ENCODE results near the gene CRACR2A. TPM values are rescaled to one million over a fixed set of nuclear protein-coding genes. Genes with fewer than 3 reads are reported as not detected.

CRACR2A gene
- total RNA-seq, 2 donors from 2014 or later, result 1.1 to 4.7 TPM

GRCh38 chr12:3667485-3667884, 85.4 kb downstream of the CRACR2A start:
- Mint-ChIP-seq H3K4me3 (no peak overlapping the region), H3K9me3 (no peaks in the 10 kb centered on the region), H3K36me3 (ENCODE audit: low read depth) (no peaks in the 10 kb centered on the region), H3K4me1 (peaks cover 8% of the 10 kb centered on the region), H3K27me3 (ENCODE audit: insufficient read depth) (no peaks in the 10 kb centered on the region), H3K27ac (no peak overlapping the region)
- TF ChIP-seq CTCF (conservative IDR thresholded peaks at IDR 0.05), result peak; percentile 79
- Histone ChIP-seq H3K27me3 (ENCODE audit: control insufficient read depth, insufficient read depth, low read length, poor library complexity, severe bottlenecking) (no peaks in the 10 kb centered on the region), H3K9me3 (ENCODE audit: control insufficient read depth, low read length) (no peaks in the 10 kb centered on the region), H3K4me1 (ENCODE audit: control insufficient read depth, insufficient read depth, low read length) (no peaks in the 10 kb centered on the region), H3K27ac (ENCODE audit: low read depth, low read length) (no peak overlapping the region), H3K9ac (ENCODE audit: extremely low read depth, low read length, poor library complexity, severe bottlenecking) (no peak overlapping the region), H3K36me3 (ENCODE audit: control insufficient read depth, insufficient read depth, low read length) (no peaks in the 10 kb centered on the region), H3K4me3 (ENCODE audit: low read length) (no peak overlapping the region)
- DNase-seq, result no peak
- WGBS, 2 experiments (ENCODE audit: insufficient coverage in 1 of 2, insufficient read length in 1 of 2), result 83% methylated on average over 4 of the region's 4 CpGs; no CpG with 5 or more reads in 1 of the 2 experiments

- no peak overlapping the region for H3K9ac ChIP-seq (ENCODE audit: extremely low read depth, low read length, poor library complexity, severe bottlenecking)
- no peaks in the 10 kb centered on the region for H3K36me3 ChIP-seq (ENCODE audit: control insufficient read depth, insufficient read depth, low read length)
- Mint-ChIP-seq H3K9me3 (no peaks in the 10 kb centered on the region), H3K4me1 (peaks cover 11% of the 10 kb centered on the region), H3K36me3 (ENCODE audit: low read depth) (no peaks in the 10 kb centered on the region), H3K27ac (no peak overlapping the region), H3K4me3 (no peak overlapping the region), H3K27me3 (ENCODE audit: insufficient read depth) (no peaks in the 10 kb centered on the region)
- H3K9me3 ChIP-seq (ENCODE audit: control insufficient read depth, low read length), result no peaks in the 10 kb centered on the region
- H3K27ac ChIP-seq (ENCODE audit: low read depth, low read length), result no peak overlapping the region
- H3K4me1 ChIP-seq (ENCODE audit: control insufficient read depth, insufficient read depth, low read length), result no peaks in the 10 kb centered on the region
- no peak for DNase-seq
- WGBS, 2 experiments (ENCODE audit: insufficient coverage in 1 of 2, insufficient read length in 1 of 2), result 92 to 94% methylated on average over 7 of the region's 7 CpGs
- no peak for TF ChIP-seq CTCF (conservative IDR thresholded peaks at IDR 0.05)
- H3K4me3 ChIP-seq (ENCODE audit: low read length), result no peak overlapping the region
- H3K27me3 ChIP-seq (ENCODE audit: control insufficient read depth, insufficient read depth, low read length, poor library complexity, severe bottlenecking), result no peaks in the 10 kb centered on the region
Measured at GRCh38 chr12:3666441-3666840, 86.5 kb downstream of the CRACR2A start.

GRCh38 chr12:3662521-3662921, 90.4 kb downstream of the CRACR2A start:
- H3K27ac Mint-ChIP-seq, result no peak overlapping the region
- Histone ChIP-seq H3K27ac (ENCODE audit: low read depth, low read length) (peak overlapping the region; percentile 54), H3K9me3 (ENCODE audit: control insufficient read depth, low read length) (no peaks in the 10 kb centered on the region), H3K36me3 (ENCODE audit: control insufficient read depth, insufficient read depth, low read length) (no peaks in the 10 kb centered on the region), H3K4me3 (ENCODE audit: low read length) (no peak overlapping the region), H3K27me3 (ENCODE audit: control insufficient read depth, insufficient read depth, low read length, poor library complexity, severe bottlenecking) (no peaks in the 10 kb centered on the region), H3K4me1 (ENCODE audit: control insufficient read depth, insufficient read depth, low read length) (no peaks in the 10 kb centered on the region), H3K9ac (ENCODE audit: extremely low read depth, low read length, poor library complexity, severe bottlenecking) (no peak overlapping the region)
- no peaks in the 10 kb centered on the region for H3K36me3 Mint-ChIP-seq (ENCODE audit: low read depth)
- H3K9me3 Mint-ChIP-seq, result no peaks in the 10 kb centered on the region
- no peak for DNase-seq
- 85 to 94% methylated on average over 5 of the region's 5 CpGs for WGBS, 2 experiments (ENCODE audit: insufficient coverage in 1 of 2, insufficient read length in 1 of 2)
- H3K27me3 Mint-ChIP-seq (ENCODE audit: insufficient read depth), result peaks cover 2% of the 10 kb centered on the region
- H3K4me1 Mint-ChIP-seq, result peaks cover 9% of the 10 kb centered on the region
- TF ChIP-seq CTCF (conservative IDR thresholded peaks at IDR 0.05), result no peak
- H3K4me3 Mint-ChIP-seq, result no peak overlapping the region

All from endodermal cell (in vitro differentiated cells).